HK-2 (cell line): Measurements from ENCODE around the gene MET.
"Not testable (repeated sequence)": the region's sequence is repeated elsewhere in the genome, so short reads cannot be mapped to it uniquely, and the experiment has no call there.

Experiments
- DNase-seq: peaks from one replicate; pipeline ENCODE4 v3.0.0-alpha.2; 2018; ENCODE audit not compliant: unreplicated experiment

Gene MET

DNA sequence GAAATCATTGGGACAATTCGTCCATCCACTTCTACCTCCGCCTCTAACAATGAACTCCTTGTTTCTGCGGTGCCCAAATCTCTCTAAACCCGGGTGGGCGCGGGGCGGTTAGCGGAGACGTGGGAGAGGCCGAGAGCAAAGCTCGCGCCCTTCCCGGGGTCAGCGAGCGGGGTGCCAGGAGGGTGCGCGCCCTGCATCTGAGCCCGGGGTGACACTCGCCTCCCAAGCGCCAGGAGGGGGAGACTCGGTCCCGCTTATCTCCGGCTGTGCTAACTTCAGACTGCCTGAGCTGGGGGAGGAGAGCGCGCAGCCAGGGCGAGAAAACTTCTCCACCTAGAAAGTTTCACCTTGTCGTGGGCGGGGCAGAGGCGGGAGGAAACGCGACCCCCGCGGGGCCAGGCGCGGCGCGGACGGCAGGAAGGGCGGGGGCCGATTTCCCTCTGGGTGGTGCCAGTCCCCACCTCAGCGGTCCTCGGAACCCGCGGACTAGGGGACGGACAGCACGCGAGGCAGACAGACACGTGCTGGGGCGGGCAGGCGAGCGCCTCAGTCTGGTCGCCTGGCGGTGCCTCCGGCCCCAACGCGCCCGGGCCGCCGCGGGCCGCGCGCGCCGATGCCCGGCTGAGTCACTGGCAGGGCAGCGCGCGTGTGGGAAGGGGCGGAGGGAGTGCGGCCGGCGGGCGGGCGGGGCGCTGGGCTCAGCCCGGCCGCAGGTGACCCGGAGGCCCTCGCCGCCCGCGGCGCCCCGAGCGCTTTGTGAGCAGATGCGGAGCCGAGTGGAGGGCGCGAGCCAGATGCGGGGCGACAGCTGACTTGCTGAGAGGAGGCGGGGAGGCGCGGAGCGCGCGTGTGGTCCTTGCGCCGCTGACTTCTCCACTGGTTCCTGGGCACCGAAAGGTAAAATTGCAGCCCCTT lies at the start of gene MET:
TSS of gene MET (plus strand) at position 516 of the 915 bp plus-strand sequence. CDS start 26,889 bp downstream, outside the sequence.
- peak; percentile 93 for DNase-seq

DNA sequence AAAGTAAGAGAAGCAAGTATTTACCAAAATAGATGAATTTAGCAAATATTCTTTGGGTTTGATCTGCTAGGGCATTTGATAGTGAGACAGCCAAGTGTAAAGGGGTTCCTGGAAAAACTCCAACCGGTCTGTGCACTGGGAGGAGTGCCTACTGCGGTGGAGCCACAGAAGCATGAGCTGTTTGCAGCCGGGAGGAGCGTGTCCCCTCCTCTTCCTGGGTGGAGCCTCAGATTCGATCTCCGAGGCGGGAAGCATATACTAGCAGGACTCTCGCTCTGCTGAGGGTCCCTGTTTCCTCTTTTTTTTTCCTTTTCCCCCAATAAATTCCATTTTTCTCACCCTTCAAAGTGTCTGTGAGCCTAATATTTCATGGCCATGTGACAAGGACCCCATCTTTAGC lies 45.1 kb upstream of the MET start:
- no peak for DNase-seq

DNA sequence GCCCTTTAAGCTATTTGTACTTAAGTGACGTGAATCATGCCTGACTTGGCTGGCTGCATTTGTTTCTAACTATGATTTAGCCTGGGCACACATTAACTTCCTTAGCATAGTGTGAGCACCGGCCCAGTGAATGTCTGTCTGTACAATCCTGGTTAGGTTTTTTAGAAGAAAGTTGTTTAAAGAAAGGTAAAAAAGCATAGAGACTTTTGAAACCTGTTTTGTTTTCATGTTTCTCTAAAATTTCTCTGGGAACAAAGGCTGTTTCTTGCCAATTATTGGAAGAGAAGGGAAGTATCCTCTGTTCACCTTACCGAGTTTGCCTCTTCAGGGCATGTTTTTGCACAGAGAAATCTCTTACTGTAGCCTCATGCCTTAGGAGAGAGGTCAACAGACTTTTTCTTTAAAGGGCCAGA lies 42.9 kb upstream of the MET start:
- DNase-seq = peak; percentile 27

DNA sequence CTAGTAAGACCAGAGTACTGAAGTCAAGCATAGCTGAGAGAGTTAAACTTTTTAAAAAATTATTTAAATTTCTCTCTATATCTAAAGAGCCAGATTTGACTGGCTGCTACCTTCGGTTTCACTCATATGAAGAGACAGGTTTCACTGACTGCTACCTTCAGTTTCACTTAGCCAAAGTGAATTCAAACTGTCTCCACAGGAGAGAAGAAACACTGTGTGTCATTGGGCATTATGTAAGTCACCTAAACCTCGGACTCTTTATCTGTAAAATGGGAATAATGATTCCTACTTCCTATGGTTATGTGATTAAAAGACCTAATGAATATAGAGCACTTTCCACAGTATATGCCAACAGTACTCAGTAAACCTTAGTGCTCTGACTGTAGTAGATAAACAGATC lies 41.6 kb upstream of the MET start:
- no peak for DNase-seq

DNA sequence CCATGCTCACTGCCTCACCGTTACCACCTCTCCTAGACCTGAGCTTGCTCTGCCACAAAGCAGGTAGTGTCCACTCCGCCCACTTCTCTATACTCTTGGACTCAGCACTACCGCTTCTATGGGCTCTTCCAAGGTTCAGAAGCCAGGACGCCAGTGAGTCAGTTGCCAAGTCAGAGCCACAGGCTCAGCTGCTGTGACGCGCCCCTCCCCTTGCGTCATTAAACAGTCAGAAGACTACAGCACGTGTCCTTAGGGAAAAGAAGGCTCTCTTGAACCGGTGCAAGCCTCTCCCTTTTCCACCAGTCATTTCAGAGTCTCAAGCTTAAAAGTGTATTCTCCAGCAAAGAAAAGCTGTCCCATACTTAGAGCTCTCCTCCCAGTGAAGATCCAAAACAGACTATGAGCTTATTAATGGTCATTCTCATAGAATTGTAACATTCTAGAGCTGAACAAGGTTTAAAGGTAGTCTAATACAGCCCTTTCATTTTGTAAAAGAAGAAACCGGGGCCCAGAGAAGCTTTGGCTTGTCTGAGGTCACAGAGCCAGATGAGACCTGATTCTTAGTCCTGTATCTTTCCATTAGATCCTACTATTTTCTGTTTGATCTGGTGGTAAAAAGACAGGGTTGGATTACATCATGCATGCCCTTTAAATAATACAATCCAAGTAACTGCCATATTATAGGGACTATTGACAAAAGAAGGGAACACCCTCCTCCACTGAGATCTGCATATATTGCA lies 40.9 kb upstream of the MET start:
- peak; percentile 87 for DNase-seq

DNA sequence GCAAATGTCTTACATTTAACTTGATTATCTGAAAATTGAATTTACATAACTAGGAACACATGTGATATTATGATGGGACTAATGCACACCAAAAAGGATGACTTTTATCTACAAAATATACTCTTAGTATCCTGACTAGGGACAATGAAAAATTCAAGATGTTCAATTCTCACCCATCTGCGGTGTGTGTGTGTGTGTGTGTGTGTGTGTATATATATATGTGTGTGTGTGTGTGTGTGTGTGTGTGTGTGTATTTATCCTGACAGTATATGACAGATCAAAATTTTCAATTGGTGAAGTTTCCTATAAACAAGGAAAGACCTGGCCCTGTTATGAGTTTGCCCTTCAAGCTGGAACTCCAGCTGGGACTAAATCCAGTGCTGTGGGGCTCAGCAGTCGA lies 40.3 kb upstream of the MET start:
- no peak for DNase-seq

DNA sequence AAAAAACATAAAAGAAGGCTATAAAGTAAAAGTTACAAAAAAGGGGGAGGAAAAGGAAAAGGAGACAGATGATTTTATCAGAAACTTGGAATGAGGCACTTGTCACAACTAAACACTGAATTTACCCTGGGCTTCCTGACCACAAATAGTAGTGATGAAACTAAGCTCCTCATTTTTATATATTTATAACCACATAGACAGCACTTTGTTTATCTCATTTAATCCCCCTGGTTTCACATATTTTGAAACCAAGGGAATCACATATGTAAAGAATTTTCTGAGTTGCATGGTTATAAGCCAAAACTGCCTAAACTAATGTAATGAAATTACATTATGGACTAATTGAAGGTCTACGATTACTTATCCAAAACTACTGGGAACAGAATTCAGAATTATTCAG lies 39.6 kb upstream of the MET start:
- DNase-seq = no peak

DNA sequence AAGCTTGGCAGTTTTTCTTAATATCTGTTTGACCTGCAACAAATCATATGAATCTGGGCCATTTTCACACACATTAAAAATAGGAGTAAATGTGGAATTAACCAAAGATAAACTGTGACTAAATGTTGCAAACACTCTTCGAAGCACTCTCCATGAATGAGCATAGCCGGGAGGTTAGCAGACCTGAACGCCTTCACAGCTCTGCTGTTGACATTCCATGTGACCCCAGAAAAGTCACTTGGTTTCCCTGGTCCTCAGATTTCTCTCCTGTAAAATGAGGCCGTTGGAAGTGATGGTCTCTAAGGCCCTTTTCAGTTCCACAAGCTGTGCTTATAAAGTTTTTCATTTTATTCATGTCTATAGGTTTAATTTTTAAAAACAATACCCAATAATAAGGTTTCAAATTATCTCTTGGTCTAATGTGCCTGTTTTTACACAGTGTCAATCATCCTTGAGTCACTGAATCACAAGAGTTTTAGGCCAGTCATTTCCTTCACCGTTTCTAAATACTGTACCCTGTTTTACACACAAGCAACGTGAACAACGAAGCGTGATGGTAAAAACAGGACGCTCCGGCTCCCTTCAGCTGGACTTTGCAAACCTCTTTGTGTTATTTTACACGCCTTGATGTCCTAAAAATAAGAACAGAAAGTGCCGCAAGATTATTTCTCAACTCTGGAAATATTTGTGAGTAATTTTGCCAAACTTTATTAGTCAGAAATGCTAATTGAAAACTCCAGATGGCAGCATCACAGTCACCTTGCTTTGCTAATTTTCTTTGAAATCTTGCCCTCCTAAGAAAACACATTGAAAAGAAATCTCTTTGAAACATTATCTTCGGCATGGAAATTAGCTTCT lies 38.6 kb upstream of the MET start:
- no peak for DNase-seq

DNA sequence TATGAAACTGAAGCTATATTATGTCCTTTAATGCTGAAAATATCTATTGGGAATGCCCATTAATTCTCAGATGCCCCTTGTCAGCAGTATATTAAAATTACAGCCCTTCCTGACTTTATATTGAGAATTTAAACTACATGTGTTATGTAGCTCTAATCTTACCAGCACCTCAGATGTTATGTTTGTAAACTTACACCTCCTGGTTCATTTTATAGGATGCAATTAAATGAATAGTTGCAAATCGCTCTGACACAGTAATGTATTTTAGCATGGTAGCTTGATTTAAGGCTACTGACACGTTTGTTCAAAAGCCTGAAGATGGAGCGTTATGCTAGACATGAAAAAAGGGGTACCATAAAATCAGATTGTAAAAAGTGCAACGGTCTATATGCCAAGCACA lies 35.0 kb upstream of the MET start:
- DNase-seq = no peak

DNA sequence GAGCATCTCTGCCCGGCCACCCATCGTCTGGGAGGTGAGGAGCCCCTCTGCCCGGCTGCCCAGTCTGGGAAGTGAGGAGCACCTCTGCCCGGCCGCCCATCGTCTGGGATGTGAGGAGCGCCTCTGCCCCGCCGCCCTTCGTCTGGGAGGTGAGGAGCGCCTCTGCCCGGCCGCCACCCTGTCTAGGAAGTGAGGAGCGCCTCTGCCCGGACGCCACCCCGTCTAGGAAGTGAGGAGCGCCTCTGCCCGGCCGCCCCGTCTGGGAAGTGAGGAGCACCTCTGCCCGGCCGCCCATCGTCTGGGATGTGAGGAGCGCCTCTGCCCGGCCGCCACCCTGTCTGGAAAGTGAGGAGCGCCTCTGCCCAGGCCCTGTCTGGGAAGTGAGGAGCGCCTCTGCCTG lies 33.4 kb upstream of the MET start:
- not testable (repeated sequence) for DNase-seq

DNA sequence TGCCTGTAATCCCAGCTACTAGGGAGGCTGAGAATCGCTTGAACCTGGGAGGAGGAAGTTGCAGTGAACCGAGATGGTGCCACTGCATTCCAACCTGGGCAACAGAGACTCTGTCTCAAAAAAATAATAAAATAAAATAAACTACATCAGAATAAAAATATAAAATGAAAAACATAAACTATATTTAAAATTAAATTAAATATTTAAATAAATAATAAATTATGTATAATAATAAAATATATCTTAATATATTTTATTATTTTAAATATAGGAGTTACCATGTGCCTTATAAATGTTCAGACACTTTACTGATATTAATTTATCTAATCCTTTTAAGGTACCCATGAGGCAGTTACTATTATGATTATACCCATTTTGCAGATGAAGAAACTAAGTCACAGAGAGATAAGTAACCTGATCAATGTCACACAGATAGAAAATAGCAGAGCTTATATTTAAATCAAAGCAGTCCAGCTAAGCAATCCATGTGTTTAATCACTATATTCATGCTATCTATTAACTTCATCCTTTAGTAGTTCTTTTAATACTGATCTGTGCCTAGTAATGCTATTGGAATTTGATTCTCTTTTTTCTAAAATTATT lies 30.3 kb upstream of the MET start:
- no peak for DNase-seq

DNA sequence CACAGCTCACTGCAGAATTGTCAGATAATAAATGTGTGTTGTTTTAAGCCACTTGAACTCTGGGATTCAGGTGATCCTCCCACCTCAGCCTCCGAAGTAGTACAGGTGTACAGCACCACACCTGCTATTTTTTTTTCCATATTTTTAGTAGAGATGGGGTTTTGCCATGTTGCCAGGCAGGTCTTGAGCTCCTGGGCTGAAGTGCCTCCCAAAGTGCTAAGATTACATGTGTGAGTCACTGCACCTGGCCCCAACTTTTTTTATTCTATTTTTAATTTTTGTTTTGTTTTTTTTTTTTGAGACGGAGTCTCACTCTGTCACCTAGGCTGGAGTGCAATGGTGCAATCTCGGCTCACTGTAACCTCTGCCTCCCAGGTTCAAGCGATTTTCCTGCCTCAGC lies 28.8 kb upstream of the MET start:
- not testable (repeated sequence) for DNase-seq

DNA sequence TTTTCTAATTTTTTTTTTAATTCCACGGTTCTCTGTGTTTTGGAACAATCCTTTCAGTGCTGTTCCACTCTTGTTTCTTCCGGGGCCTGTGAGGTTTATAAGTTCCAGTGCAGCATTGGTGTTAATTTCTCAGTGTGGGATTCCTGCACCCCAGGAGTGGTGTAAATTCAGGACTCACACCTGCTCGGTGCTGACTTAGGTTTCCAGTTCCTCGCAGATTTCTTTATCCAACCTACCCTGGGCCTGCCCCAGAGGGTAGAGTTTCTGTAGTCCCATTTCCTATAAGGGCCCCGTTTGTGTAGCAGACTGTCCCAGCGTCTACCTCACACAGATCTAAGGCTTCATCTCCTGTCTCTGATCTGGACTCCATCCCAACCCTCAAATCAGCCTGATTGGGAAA lies 27.4 kb upstream of the MET start:
- no peak for DNase-seq

DNA sequence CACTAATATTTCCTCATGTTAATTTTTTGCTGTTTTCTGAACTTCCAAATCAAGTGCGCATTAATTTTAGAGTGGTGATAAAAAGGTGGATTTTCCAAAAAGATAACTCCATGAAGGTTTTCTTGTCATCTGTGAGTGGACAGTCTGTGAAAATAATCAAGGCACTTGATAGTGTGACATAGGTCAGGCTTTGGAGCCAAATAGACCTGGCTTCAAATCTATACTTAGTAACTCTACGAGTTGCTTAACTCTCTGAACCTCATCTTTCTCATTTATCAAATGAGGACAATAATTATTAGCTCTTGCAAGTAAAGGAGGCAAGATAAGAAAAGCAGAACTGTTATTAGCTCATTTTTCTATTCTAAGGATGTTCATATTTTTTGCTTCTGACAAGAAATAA lies 24.7 kb upstream of the MET start:
- DNase-seq = no peak

DNA sequence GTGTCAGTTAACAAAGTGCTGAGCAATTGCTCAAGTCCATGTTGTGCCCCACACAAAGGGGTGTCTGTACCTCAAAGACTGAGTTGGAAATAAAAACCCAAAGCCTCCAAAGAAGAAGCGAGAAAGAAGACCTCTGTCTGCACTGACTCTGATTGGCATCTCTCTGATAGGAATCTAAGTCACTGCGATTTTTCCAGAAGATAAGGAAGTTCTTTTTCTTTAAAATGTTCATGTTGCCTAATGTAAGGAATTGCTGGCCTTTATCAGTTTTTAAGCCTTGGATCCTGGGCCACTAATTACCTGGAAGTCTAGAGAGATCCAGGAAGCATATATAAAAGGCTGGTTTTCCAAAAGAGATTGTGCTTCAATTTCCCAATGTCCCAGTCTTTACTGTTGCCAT lies 24.1 kb upstream of the MET start:
- no peak for DNase-seq

DNA sequence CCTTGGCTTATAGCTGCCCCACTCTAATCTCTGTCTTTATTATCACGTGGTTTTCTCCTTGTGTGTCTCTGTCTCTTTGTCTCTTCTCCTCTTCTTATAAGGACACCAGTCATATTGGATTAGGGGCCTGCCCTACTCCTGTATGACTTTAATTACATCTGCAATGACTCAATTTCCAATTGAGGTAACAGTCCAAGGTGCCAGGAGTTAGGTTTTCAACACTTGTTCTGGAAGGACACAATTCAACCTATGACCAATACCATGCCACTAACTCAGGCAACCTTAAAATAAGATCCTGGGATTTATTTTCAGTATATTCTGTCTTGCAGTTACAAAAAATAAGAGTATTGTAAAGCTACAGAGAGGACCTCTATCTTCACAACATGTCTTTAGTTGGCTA lies 21.6 kb upstream of the MET start:
- no peak for DNase-seq

DNA sequence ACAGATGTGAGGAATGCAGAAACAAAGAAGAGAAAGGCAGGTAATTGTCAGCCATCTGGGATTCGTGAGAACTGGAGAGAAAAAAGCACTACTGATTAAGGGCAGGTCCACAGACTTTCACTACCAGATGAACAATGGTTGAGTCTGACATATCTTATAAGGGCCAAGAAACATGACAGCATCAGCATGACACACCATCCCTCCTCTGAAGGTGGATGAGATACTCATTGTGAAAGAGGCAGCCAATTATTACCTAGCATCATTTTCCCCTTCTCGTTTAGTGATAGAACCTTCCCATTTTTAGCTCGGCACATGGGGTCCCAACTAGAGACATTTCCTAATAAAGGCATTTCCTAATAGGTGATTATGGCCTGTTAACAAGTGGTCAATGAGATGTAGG lies 19.2 kb upstream of the MET start:
- DNase-seq = no peak

DNA sequence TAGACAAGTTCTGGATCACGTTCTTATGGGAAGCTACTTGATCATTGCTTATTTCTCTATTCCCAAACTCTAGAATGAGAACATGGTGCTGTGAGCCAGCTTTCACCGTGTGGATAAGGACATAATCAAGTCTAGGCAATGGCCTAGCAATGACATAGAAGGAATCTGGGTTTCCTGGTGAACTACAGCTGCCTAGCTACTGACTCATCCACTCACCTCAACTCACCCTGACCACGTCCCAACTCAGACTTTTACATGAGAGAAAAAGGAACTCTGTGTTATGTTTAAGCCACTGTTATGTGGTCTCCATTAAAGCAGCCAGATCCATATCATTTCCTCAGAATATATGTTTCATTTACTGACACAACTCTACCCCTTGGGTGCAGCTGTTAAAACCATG lies 18.8 kb upstream of the MET start:
- DNase-seq = no peak

DNA sequence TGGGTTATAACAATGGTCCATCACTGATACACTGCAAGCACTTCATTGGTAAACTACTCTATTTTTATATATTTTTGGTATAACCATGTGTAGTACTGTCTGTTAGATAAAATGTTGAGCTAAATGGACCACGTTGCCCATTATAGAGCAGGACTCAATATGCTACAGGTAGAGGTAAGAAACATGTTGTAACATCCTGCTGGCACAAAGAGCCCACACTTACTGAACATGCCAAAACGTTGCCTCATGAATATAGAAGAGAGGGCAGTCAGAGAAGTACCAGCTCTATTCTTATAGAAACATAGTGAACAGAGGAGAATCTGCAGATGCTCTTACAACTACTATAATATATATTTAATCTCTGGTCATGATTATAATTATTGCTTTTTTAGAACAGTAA lies 18.4 kb upstream of the MET start:
- no peak for DNase-seq

DNA sequence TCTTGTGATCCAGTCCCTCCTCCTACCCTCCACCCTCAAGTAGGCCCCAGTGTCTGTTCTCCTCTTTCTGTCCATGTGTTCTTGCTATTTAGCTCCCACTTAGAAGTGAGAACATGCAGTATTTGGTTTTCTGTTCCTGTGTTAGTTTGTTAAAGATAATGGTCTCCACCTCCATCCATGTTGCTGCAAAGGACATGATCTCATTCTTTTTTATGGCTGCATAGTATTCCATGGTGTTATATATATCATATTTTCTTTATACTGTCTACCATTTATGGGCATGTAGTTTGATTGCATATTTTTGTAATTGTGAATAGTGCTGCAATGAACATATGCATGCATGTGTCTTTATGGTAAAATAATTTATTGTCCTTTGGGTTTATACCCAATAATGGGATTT lies 12.7 kb upstream of the MET start:
- DNase-seq = not testable (repeated sequence)

DNA sequence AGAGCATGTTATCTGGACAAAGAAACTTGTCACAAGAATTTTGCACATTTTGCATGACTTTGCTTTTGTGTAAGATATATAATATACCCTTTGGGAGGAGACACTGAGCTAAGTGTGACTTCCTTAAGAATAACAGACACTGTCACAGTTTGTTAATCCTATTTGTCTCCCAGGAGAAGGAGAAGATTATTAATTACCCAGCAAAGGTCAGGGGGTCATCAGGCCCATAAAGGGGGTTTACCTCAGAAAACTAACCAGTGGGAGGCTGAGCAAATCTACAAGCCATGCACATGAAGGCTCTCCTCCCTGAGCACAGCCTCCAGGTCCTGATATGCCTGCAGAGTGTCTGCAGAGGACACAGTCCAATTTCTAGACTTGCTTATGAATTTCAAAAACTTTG lies 10.1 kb upstream of the MET start:
- no peak for DNase-seq

DNA sequence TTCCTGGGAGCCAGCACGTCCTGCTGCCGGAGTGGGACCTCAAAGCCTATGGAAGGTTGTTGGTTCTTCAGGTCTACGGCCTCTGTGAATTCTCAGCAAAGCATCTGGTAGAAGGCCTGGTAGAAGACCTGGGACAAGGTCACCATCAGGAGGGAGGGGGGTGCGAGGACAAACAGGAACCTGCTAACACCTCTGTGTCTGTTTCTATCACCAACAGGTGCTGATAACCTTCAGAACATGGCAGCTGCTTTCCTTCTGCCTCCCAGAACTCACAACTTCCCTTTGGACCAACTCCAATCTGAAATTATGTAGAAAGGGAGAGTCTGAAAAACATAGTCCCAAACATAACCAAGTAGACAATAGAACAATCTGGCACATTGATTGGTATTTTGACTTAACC lies 8.3 kb upstream of the MET start:
- DNase-seq = no peak
